Mesenteric fat pad (tissue), 1 donor: Measurements from ENCODE around the gene ZNF222. TPM values are rescaled to one million over a fixed set of nuclear protein-coding genes. Genes with fewer than 3 reads are reported as not detected.

Source experiments
- DNase-seq: peaks from one replicate; pipeline ENCODE4 v3.0.0-alpha.2; 2020; ENCODE audit warnings: low spot score
- long read RNA-seq: library from polyadenylated mRNA; unstranded; transcript quantifications from one replicate; pipeline ENCODE4 v2.0.0, GENCODE V29; 2020
- total RNA-seq: library from RNA; stranded (reverse); fragmentation: NEBNext Ultra II Directional; extraction: Animal tissue kit (Norgen Biotek cat#: 25700); gene quantifications from one replicate; pipeline ENCODE4 v1.2.1, GENCODE V29; 2021
- donor health status: DM: yes; HTN: yes; CAD: no.

Gene ZNF222
- total RNA-seq, result 3.2 TPM
- long read RNA-seq, partial matches to known transcripts, result 0 of 2 reads
- long read RNA-seq, other reads (novel, unspliced or antisense), result 0 of 2 reads

DNA sequence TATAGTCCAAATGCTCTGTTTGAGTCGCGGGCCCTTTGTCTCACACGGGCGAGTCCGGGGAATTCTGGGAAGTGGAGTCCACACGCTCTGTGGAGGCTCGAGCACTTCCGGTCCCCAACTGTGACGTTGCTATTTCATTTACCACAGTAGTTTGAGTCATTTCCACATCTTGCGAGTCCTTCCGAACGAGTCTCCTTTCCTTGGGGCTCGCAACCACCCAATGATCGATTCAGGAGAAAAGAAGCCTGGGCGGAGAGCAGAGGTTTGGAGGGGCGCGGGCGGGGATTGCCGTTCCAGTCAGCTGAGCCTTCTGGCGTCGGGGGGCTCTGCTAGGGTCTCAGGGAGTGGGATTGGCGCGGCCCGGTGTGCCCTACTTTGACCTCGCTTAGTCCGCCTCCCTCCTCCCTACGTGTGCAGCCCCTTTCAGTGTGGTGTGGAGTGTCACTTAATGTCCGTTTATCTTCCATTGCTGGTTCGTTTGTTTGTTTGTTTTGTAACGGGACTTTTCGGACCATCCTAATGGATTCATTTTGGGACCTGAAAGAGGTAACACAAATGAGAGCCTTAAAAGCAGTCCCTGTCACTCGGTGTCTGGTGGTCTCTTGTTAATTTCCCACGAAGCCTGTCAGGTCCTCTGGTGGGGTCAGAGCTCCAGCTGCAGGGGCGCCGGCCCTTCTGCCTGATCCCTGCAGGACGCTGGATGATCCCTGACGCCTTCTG lies at the start of gene ZNF222:
TSS of gene ZNF222 (plus strand) at position 163 of the 720 bp plus-strand sequence. CDS start at position 221, 58 bp downstream.
- DNase-seq, result peak; percentile 91

DNA sequence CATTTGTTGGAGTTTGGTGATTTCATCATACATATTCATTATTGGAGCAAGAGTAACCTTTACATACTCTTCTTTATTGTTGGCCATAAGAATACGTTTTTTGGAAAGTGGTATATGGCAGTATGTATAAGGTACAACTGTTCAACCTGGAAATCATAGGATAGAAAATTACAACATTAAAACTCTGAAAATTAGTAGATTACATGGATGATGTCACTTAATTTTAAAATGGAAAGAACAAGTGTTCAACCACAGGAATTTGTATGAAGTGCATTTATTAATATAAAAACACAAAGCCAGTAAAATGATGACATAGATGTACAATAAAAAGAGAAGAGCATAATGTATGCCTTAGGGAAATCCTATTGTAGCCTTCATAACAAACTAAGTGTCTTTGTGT lies 48.4 kb upstream of the ZNF222 start:
- no peak for DNase-seq

DNA sequence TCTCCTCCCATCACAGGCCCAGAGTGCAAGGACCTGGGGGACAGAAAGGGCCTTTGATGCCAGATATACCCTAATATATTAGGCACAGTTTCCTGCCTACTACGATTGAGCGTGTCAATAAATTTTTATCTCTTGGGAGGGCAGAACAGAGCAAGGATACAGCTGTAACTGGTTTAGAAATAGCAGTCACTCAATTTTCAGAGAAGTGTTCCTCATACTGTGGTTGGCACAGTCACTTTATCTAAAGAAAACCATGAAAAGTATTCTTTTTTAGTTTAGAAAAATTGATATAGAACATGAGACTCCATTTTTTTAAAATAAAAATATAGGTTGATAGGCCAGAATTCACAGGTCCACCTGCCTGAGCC lies 41.7 kb upstream of the ZNF222 start:
- DNase-seq, result no peak

DNA sequence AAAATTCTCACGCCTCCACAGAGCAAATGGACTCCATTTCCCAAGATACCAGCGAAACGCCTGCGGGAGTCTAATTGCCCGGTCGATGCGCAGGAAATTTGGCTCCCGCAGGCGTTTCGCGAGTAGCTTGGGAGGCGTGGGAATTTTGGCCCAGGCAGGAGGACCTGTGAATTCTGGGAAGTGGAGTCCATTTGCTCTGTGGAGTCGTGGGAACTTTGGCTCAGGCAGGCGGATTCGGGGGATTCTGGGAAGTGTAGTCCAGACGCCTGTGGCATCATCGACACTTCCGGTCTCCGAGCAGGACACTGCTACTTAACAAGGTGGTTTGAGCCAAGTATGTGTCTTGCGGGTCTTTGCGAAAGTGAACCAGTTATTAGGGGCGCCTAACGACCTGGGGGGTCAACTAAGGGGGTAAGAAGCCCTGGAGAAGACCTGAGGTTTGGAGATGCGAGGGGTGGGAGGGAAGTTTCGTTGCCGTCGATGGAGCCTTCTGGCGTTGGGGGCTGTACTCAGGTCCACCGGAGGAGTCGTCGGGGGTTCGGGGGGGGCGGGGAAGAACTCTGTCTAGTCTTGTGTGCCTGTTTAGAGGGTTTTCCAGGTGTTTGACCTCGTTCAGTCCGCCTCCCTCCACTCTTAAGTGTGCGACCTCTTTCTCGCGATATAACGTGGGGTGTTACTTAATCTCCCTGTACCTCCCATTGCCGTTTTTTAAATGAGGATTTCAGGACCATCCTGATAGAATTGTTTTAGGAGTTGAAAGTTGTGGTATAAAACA lies 41.1 kb upstream of the ZNF222 start, which contains the start of gene ZNF155:
TSS of gene ZNF155 (plus strand) at position 277 of the 775 bp plus-strand sequence. CDS start 4,356 bp downstream, outside the sequence.
- peak; percentile 94 for DNase-seq

DNA sequence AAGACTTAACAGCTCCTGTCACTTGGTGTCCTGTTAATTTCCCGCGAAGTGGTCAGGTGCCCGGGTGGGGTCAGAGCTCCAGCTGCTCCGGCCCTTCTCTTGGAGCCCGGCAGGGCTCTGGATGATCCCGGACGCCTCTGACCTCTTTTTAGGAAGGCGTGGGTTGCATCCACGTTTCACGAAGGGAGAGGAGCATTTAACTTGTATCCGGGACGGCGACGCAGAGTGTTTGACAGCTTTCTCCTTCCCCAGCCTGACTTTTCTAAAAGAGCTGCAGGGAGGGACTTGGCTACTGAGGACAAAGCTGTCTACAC lies 40.5 kb upstream of the ZNF222 start:
- no peak for DNase-seq

DNA sequence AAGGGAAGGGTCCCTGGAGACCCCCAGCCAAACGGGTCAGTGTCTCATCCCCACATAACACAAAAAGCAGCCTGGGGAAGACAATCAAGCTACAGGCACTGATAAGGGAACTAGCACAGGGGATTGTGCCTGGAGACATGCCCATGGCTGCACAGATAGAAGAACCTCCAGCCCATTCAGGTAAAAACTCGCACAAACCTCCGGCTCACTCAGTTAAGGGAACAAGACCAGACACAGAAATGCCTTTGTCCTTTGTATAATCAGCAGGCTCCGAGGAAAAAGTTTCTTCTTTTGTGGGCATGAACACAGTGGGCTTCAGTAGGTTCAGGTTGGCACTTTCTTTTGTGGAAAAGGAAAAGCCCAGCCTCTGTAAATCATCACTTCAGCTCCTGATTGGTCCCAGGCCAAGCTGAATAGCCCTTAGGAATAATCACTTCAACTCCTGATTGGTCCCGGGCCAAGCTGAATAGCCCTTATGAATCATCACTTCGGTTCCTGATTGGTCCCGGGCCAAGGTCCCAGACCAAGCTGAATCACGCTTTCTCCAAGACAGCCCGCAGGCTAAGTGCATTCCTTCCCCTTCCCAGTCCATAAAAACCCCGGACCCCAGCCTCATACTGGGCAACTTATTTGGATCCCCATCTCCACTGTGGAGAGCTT lies 27.4 kb upstream of the ZNF222 start:
- no peak for DNase-seq

DNA sequence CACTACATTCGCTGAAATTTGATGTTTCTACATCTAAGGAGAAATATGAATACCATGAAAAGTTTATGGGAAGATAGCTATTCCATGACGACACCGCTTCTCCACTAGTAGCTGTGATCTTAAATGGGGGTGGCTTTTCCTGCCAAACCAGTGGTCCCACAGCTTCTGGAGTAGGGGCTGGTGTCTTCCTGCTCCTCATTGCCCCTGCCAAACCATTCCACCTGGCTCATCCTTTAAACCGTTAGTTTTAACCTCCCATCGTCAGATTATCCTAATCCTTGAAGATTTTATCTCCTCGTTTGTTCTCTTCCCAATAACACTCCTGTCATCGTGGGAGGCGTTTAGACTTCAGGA lies 23.0 kb upstream of the ZNF222 start:
- DNase-seq, result no peak

DNA sequence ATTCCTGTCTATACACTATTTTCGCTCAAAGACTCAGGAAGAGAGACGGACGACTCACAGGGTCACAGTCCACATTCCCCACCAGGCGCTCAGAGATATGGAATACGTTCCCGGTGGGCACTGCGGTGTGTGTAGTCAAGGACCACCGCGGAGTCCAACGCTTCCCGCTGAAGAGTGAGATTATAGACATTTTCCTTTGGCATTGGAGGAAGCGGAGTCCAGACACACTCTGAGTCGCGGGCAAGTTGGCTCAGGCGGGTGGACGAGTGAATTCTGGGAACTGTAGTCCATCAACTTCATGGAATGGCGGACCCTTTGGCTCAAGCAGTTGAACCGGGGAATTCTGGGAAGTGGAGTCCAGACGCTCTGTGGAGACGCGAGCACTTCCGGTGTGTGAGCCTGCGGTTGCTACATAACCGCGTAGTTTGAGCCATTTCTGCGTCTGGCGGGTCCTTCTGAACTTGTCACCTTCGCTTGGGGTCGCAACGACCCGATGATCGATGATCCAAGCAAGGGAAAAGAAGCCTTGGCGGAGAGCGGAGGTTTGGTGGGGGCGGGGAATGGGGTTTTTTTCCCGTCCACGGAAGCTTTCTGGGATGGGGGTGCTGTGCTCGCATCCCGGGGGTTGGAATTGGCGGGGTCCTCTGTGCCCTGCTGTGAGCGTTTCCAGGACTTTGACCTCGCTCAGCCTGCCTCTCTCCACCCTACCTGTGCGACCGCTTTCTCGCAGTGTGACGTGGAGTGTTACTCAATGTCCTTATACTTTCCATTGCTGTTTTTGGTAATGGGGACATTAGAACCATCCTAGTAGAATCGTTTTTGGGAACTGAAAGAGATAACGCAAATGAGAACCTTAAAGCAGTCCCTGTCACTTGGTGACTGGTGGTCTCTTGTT lies 22.4 kb upstream of the ZNF222 start, which contains the start of gene ZNF230:
TSS of gene ZNF230 (plus strand) at position 392 of the 895 bp plus-strand sequence. CDS start 4,122 bp downstream, outside the sequence.
- peak; percentile 94 for DNase-seq

DNA sequence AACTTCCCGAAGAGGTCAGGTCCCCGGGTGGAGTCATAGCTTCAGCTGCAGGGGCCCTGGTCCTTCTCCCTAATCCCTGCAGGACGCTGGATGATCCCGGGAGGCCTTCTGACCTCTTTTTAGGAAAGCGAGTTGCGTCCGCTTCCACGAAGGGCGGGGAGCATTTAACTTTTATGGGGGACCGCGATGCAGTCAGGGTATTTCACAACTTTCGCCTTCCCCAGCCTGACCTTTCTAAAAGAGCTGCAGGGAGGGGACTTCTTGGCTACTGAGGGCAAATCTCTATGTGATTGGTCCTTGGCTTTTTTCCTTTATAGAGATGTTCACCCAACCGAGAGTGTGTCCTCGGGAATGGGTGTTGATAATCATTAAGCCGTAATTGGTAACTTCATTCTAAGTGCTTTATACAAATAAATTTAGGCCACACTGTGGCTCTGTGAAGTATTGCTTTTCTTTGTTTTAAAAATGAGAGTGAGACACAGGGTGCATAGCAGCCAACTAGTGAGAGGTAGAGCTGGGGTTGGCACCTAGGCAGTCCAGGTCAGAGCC lies 21.6 kb upstream of the ZNF222 start:
- no peak for DNase-seq

DNA sequence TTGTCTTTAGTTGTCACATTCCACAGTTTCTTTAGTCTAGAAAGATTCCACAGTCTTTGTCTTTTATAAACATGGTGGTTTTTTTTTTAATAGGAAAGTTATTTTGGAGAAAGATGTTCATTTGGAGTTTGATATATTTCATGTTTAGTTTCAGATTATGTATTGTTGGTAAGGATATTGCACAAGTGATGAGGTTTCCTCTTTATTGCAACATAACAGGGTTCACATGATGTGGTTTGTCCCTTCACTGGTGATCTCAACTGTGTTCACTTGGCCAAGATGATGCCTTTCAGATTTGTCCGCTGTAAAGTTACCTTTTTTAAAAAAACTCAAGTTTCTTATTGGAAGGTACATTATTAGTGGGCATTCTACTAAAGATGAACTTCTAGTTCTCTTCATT lies 19.2 kb upstream of the ZNF222 start:
- no peak for DNase-seq

DNA sequence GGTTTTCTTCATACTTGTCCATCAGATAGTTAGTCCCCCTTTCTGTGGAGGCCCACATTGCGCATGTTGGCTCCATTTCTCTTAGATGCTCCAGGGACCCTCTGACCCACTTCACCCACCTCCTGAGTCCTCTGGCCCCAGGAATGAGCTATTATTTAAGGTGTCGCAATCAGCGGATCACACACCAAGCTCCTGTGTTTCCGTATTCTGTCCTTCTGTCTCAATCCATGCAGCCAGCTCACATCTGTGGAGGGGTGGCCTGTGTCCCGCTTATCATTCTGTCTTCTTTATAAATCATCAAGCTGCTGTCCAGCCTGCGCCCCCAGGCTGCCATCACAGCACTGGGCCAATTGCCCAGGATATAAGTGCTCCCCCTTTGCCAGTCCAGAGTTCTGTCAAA lies 17.7 kb upstream of the ZNF222 start:
- no peak for DNase-seq

DNA sequence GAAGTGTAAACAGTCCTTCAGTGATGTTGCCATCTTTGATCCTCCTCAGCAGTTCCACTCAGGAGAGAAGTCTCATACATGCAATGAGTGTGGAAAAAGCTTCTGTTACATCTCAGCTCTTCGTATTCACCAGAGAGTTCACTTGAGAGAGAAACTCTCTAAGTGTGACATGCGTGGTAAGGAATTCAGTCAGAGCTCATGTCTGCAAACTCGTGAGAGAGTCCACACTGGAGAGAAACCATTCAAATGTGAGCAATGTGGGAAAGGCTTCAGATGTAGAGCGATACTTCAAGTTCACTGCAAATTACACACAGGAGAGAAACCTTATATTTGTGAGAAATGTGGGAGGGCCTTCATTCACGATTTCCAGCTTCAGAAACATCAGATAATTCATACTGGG lies 14.7 kb upstream of the ZNF222 start:
- DNase-seq, result no peak

DNA sequence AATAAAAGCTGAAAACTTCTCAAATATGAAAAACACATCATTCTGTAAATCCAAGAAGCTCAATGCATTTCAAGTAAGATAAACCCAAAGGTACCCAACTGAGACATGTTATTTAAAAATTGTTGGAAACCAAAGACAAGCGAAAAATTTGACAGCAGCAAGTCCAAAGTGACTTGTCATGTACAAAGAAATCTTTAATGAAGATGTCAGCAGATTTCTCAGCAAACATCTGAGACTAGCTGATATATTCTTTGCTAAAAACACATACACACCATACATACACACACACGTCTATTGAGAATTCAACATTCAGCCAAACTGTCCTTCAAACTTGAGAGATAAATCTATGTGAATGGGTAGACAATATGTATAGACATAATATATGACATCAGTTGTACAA lies 5.7 kb upstream of the ZNF222 start:
- DNase-seq, result no peak

DNA sequence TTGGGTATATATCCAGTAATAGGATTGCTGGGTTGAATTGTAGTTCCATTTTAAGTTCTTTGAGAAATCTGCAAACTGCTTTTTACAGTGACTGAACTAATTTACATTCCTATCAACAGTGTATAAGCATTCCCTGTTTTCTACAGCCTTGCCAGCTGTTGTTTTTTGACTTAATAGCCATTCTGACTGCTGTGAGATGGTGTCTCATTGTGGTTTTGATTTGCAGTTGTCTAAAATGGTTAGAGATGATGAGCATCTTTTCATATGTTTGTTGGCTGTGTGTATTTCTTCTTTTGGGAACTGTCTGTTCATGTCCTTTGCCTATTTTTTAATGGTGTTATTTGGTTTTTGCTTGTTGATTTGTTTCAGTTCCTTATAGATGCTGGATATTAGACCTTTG lies 4.0 kb upstream of the ZNF222 start:
- no peak for DNase-seq

DNA sequence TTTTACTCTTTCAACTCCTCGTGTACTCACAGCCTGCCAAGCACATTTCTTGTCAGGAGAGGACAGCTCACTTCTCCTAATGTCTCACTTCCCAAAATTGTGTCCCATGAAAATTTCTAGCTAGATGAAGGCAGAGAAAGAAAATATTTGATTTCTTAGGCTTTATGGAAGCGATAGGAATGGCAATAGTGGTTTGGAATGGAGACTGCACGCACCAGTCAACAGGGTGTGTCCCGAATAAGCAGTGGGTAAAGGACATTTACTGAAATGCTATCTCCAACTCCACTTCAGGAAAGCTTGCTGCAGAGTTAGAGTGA lies 321 bp upstream of the ZNF222 start:
- no peak for DNase-seq

DNA sequence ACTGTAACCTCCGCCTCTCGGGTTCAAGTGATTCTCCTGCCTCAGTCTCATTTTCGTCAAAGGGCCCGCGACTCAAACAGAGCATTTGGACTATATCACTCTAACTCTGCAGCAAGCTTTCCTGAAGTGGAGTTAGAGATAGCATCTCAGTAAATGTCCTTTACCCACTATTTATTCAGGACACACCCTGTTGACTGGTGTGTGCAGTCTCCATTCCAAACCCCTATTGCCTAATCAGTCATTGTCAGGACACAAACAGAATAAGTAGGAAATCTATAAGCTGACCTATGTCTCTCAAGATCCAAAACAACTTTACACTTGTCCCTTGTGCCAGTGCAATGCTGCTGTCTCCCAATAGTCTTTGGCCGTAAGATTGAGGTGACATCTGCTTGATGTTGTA lies 1.4 kb downstream of the ZNF222 start:
- DNase-seq, result no peak

DNA sequence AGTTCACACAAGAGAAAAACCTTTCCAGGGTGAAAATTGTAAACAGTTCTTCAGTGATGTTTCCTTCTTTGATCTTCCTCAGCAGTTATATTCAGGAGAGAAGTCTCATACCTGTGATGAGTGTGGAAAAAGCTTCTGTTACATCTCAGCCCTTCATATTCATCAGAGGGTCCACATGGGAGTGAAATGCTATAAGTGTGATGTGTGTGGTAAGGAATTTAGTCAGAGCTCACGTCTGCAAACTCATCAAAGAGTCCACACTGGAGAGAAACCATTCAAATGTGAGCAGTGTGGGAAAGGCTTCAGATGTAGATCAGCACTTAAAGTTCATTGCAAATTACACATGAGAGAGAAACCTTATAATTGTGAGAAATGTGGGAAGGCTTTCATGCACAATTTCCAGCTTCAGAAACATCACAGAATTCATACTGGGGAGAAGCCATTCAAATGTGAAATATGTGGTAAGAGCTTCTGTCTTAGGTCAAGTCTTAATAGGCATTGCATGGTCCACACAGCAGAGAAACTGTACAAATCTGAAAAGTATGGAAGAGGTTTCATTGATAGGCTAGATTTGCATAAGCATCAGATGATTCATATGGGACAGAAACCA lies 6.9 kb downstream of the ZNF222 start:
- DNase-seq, result no peak

DNA sequence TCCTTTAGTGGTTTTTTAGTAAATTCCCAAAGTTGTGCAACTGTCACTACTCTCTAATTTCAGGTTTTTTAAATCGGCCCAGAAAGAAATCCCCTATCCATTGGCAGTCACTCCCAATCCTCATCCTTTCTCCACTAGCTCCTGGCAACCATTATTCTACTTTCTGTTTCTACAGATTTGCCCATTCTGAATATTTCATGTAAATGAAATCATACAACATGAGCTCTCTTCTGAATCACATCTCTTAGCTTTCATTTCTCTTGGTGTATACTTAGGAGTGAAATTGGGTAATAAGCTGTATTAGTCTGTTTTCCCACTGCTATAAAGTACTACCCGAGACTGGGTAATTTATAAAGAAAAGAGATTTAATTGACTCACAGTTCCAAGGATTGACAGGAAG lies 17.0 kb downstream of the ZNF222 start:
- no peak for DNase-seq

DNA sequence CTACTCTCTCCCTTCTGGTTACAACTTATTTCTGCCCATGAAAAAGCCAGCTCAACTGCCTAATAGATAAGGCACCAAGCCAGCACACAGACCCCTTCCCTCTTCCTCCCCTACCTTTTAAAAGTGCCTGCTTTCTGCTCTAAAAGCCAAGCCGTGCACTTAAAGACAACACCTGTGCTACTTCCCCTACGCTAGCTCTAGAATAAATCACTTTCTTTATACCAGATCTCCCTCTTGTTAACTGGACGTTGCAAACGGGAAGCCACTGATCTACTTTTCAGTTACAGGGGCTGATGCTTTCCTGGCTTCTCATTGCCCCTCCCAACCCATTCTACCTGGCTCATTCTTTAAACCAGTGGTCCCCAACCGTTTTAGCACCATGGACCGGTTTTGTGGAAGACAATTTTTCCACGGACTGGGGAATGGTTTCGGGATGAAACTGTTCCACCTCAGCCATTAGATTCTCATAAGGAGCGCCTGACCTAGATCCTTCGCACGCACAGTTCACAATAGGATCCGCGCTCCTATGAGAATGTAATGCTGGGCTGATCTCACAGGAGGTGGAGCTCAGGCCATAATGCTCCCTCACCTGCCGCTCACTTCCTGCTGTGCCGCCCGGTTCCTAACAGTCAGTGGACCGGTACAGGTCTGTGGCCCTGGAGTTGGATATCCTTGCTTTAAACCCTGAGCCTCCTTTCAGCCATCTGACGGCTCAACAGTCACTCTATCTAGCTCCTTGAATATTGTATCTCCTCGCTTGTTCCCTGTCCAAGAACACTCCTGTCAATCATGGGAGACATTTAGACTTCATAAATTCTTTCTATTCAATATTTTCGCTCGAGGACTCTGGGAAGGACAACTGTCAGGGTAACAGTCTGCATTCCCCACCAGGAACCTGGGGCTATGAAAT lies 25.8 kb downstream of the ZNF222 start:
- no peak for DNase-seq
